ENCODE measurements around the gene BAG3. TPM values are rescaled to one million over a fixed set of nuclear protein-coding genes. Genes with fewer than 3 reads are reported as not detected.

Gene BAG3
- total RNA-seq, 6 donors from 2014 or later: 23.0 to 53.8 (median 40.3) TPM

GRCh38 chr10:119663866-119664698 lies 12.9 kb downstream of the BAG3 start:
- TF ChIP-seq POLR2A (IDR thresholded peaks at IDR 0.05) (no peak), EP300 (IDR thresholded peaks at IDR 0.05) (no peak), CTCF (IDR thresholded peaks at IDR 0.05) (no peak)
- peaks cover 0 to 8% (median 1%) of the 10 kb centered on the region in 4 donors for H3K36me3 ChIP-seq
- H3K27ac ChIP-seq: peak overlapping the region; percentile 18 to 73 (median 56)
- peaks cover 44 to 80% (median 58%) of the 10 kb centered on the region in 4 donors for H3K4me1 ChIP-seq
- ATAC-seq (ENCODE audit: low FRiP score in 2 of 2) (no peak), DNase-seq (peak in 1 of 2 donors; percentile 57)
- H3K4me3 ChIP-seq: peak overlapping the region in 1 of 4 donors; percentile 1
- no peaks in the 10 kb centered on the region for H3K9me3 ChIP-seq
- H3K27me3 ChIP-seq: no peaks in the 10 kb centered on the region
- whole genome bisulfite sequencing, 2 donors: 53 to 81% methylated on average over 12 of the region's 12 CpGs

GRCh38 chr10:119665901-119666708 lies 14.9 kb downstream of the BAG3 start:
- no peaks in the 10 kb centered on the region for H3K27me3 ChIP-seq
- H3K9me3 ChIP-seq: no peaks in the 10 kb centered on the region
- peaks cover 38 to 67% (median 52%) of the 10 kb centered on the region in 4 donors for H3K4me1 ChIP-seq
- peak overlapping the region in 1 of 4 donors; percentile 10 for H3K27ac ChIP-seq
- ATAC-seq (ENCODE audit: low FRiP score in 2 of 2): peak in 1 of 2 donors; percentile 6
- peaks cover 4 to 17% (median 14%) of the 10 kb centered on the region in 4 donors for H3K36me3 ChIP-seq
- no peak for DNase-seq
- H3K4me3 ChIP-seq: no peak overlapping the region
- TF ChIP-seq POLR2A (IDR thresholded peaks at IDR 0.05) (no peak), CTCF (IDR thresholded peaks at IDR 0.05) (no peak), EP300 (IDR thresholded peaks at IDR 0.05) (no peak), POLR2AphosphoS5 (IDR thresholded peaks at IDR 0.05) (no peak)
- 82 to 87% methylated on average over 14 of the region's 14 CpGs for WGBS, 2 donors

- TF ChIP-seq EP300 (IDR thresholded peaks at IDR 0.05) (no peak), POLR2A (IDR thresholded peaks at IDR 0.05) (no peak), POLR2AphosphoS5 (IDR thresholded peaks at IDR 0.05) (no peak), CTCF (IDR thresholded peaks at IDR 0.05) (no peak)
- Histone ChIP-seq H3K4me1 (peaks cover 38 to 67% (median 51%) of the 10 kb centered on the region in 4 donors), H3K4me3 (no peak overlapping the region), H3K27ac (no peak overlapping the region), H3K27me3 (no peaks in the 10 kb centered on the region), H3K9me3 (no peaks in the 10 kb centered on the region), H3K36me3 (peaks cover 5 to 22% (median 20%) of the 10 kb centered on the region in 4 donors)
- WGBS, 2 donors: 89 to 99% methylated on average over 2 of the region's 2 CpGs
- ATAC-seq (ENCODE audit: low FRiP score in 2 of 2): no peak
- DNase-seq: no peak
Observed at GRCh38 chr10:119666709-119667004, 15.5 kb downstream of the BAG3 start.

GRCh38 chr10:119667562-119668328 lies 16.6 kb downstream of the BAG3 start:
- Histone ChIP-seq H3K27me3 (no peaks in the 10 kb centered on the region), H3K9me3 (no peaks in the 10 kb centered on the region), H3K4me3 (no peak overlapping the region), H3K4me1 (peaks cover 38 to 59% (median 44%) of the 10 kb centered on the region in 4 donors), H3K27ac (peak overlapping the region in 3 of 4 donors; percentile 10 to 63 (median 53)), H3K36me3 (peaks cover 16 to 33% (median 31%) of the 10 kb centered on the region in 4 donors)
- ATAC-seq (ENCODE audit: low FRiP score in 2 of 2) (peak; percentile 52 to 85), DNase-seq (peak in 1 of 2 donors; percentile 49)
- no peak for TF ChIP-seq POLR2A (IDR thresholded peaks at IDR 0.05)
- TF ChIP-seq CTCF (IDR thresholded peaks at IDR 0.05): no peak
- no peak for TF ChIP-seq EP300 (IDR thresholded peaks at IDR 0.05)
- no peak for TF ChIP-seq POLR2AphosphoS5 (IDR thresholded peaks at IDR 0.05)
- 51 to 59% methylated on average over 6 to 12 of the region's 12 CpGs for WGBS, 2 donors

All from upper lobe of left lung (tissue), 6 donors.